Activated CD4-positive, alpha-beta T cell treated with anti-CD3 and anti-CD28 coated beads, Interleukin-2, amount 50 U/mL, for 1 hour (primary cell): ENCODE results near the gene MYG1.
"Not testable (repeated sequence)": the region's sequence is repeated elsewhere in the genome, so short reads cannot be mapped to it uniquely, and the experiment has no call there.

ENCODE experiments used
- DNase-seq: peaks from one replicate; pipeline ENCODE4 v3.0.0-alpha.2; 2020

Gene MYG1

DNA sequence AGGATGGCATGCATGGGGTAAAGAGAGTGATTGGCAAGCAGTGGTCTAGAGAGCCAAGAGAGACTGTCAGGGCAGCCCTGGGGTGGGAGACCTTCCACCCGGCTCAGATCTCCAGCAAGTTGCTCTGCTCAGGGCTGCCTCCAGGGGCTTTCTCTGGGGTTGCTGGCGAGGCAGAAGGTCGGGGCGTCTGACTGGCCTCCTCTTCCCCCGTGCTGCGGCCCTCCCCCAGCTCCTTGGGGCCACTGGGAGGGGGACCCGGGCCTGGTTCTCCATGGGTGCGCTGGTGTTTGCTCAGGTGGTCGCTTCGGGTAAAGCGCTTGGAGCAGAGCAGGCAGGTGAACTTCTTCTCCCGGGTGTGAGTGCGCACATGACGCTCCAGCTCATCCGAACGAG lies 28.5 kb downstream of the MYG1 start:
- DNase-seq: no peak

DNA sequence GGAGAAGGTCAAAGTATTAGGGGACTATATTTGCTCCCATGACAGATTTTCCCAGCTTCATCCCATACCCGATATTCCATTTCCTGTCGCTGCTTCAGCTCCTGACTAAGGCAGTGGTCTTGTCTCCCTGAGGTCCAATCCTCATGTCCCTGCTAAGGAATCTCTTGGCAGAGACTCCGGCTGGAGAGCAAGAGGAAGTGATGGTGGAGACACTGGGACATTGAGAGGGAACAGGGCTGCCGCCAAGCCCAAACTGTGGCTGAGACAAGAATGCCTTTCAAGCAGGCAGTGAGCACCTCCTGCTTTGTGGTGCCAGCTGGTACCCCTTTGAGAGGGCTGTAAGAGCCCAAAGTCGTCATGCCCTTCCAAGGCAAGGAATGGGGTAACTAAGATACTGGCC lies 31.2 kb downstream of the MYG1 start:
- no peak for DNase-seq

DNA sequence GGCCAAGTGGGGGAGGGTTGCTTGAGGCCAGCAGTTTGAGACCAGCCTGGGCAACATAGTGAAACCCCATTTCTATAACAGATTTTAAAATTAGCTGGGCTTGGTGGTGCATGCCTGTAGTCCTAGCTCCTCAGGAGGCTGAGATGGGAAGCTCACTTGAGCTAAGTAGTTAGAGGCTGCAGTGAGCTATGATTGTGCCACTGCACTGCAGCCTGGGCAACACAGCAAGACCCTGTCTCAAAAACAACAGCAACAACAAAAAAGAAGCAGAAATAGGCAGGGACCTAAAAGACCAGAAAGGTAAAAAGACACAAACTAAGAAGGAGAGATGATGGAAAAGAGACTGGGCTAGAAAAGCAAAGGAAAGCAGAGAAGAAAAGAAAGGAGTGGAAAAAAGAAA lies 32.8 kb downstream of the MYG1 start:
- not testable (repeated sequence) for DNase-seq

DNA sequence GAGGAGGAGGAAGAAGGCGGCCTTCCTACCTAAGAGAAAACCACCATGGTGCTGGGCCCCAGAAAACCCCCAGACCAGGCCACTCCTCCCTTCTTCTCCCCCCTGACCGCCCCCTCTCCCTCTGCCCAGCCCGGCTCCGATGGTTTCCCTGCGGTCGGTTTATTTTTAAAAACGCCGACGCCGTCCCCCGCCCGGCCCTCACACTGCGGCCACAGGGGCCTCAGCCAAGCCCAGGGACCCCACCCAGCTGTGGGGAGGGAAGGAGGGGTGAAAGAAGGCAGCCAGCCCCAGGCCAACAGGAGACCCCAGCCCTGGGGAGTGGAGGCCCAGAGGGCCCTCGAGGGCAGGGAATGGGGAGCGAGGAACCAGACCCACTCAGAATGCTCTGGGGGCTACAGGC lies 33.2 kb downstream of the MYG1 start:
- DNase-seq: no peak

DNA sequence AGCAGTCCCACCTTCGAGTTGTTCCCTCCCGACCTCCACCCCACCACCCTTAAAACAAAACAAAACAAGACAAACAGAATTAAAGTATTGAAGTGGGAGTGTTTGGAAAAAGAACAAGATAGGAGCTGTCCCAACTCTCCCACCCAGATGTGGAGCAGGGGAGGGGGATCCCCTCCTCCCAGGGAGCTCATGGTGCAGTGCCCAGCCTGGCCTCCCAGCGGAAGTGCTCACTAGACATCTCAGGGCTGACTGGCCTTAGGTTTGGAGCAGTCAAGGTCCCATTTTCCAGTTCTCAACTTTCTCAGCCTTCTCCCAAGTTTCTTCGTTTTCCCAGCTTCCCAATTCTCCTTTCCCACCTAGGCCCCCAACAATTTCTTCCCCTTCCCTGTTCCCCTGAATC lies 33.8 kb downstream of the MYG1 start:
- DNase-seq: no peak

DNA sequence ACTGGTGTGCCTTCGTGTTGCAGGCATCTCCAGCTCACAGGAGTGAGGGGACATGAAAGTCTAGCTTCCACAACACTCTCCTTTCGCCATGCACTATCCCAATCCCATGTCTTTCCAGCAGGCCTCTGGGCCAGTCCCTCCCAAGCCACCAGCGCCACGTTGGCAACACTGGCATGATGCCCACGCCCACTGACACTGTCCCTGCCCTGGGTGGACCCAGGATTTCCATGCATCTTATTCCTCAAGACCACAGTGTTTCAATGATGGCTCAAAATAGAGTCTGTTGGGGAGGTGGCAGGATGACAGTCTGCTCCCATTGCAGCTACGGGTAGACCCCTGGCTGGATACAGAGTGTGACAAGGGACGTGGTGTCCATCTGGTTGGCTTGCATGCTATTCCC lies 34.4 kb downstream of the MYG1 start:
- no peak for DNase-seq

DNA sequence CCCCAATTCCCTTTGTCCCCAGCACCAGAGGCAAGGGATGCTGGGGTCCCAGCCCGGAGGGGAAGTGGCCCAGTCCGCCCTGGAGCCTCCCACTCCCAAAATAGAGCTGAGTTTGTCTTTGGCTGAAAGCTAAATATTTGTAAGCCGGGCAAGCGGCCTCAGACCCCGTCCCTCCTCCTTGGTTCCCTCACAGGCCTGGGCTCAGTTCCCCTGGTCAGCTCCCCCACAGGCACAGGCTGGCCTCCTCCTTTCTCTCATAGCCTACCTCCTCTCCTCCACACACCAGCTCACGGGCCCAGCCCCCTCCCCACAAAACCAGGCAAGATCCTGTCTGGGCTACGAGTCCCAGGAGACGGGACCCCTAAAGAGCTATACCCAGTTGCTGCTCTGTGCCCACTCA lies 35.3 kb downstream of the MYG1 start:
- DNase-seq: no peak

DNA sequence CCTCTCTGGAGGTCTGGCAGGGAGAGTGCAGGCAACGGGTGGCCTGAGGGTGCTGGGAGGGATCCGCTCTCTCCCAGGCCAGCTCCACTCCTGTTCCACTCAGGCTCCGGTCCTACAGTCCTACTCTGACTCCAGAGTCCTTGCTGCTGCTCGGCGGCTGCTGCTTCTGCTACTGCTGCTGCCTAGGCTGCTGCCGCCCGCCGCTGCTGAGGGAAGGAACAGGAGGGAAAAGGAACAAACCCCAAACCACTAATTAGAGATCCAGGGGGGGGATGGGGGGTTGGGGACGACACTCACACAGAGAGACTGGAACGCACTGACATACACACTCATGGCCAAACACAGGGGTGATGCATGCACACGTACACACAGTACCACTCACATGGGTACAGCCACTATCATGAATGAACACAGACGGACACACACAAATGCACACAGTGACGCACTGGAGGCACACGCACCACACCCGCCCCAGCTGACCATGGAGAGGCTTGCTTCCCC lies 36.7 kb downstream of the MYG1 start, which contains the start of gene SP7:
Gene SP7, minus strand, starts transcription at position 174 of the 501 bp plus-strand sequence. CDS start 708 bp downstream, outside the sequence.
- no peak for DNase-seq

DNA sequence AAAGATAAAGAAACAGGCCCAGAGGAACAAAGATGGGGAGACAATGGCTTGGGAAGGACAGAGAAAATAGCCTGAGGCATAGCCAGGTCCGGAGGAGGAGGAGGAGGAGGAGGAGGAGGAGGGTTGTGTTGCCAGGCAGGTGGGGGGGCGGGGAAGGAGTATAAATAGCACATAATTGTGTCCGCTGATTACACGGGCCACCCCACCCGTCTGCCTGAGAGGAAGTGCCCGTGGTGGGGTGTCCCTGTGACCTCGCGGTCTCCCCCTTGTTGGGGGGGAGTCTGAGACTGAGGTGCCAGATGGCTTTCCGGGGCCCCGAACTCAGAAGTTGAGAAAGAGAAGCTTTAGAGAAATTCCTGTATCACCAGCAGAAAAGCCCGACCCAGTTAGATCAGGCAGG lies 38.5 kb downstream of the MYG1 start:
- DNase-seq: no peak

DNA sequence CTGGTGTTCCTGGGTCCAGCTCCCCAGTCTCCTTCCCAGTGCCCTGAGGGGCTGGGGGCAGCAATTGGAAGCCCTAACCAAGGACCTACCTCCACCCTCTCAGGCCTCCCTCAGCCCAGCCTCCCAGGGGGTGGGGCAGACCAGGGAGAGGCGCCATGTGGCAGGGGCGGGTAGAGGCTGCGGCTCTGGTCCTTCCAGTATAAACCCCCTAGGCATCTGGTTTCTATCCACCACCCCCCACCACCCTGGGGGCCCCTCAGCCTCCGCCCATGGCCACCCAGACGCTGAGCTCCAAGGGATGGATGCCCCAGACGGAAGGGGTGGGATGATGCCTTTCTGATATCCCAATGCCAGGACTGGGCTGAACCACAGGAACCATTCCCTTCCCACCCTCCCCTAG lies 39.4 kb downstream of the MYG1 start:
- no peak for DNase-seq

DNA sequence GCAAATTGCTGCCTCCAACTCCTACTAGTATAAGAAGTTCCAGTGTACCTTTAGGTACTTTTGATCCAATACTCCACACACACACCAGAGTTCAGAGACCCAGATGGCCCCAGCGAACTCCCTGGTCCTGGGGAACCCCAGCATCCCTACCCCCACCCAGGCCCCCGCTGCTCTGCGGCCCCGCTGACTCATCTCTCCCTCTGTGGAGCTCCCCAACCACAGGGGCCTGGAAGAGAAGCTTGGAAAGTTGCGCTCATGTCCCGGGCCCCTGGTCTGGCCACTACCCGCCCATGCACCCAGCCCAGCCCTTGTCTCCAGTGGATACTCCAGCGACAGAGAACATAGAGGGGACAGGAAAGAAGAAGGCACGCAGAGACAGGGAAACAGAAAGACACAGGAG lies 40.9 kb downstream of the MYG1 start:
- DNase-seq: no peak

DNA sequence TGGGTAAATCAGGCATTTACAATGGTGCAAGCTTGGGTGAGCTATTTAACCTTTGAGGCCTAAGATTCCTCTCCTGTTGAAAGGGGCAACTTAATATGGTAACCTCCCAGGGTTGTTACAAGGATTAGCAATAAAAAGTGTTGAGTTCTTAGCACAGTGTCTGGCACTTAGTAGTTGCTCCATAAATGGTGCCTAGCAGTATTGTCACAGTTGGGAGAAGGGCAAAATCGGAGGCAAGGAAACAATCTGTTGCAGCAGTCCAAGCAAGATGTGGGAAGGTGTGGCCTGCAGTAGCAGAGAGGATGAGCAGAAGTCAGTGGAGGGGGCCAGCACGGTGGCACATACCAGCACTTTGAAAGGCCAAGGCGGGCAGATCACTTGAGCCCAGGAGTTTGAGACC lies 44.0 kb downstream of the MYG1 start:
- DNase-seq: no peak

DNA sequence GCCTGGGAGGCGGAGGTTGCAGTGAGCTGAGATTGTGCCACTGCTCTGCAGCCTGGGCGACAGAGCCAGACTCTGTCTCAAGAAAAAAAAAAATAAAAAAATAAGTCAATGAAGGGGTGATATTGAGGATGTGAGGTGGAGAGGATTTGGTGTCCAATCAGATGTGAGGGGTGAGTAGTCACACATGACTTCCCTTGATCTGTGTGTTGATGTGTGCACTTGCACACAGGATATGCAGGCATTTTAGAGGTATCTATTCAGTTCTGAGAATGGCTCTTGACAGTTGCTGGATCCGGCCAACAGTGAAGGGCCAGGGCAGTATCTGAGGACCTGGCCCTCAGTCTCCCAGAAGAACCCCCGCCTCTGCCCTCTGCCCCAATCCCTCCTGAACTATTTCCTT lies 44.5 kb downstream of the MYG1 start:
- no peak for DNase-seq

DNA sequence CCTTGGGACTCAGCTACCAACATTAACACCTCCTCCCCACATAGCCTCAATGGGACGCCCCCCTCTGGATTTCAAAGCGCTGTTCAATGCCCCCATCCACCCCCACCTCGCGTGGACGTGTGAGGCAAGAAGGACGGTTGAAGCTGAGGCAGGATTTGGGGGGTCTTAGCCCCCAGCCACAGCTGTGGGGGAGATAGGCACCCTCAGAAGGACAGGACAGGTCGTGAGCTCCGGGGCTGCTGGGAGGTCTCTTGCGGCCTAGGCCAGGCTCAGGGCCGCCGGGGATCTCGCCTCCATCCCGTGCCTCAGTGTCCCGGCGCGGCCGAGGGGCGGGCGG lies 45.0 kb downstream of the MYG1 start:
- no peak for DNase-seq

DNA sequence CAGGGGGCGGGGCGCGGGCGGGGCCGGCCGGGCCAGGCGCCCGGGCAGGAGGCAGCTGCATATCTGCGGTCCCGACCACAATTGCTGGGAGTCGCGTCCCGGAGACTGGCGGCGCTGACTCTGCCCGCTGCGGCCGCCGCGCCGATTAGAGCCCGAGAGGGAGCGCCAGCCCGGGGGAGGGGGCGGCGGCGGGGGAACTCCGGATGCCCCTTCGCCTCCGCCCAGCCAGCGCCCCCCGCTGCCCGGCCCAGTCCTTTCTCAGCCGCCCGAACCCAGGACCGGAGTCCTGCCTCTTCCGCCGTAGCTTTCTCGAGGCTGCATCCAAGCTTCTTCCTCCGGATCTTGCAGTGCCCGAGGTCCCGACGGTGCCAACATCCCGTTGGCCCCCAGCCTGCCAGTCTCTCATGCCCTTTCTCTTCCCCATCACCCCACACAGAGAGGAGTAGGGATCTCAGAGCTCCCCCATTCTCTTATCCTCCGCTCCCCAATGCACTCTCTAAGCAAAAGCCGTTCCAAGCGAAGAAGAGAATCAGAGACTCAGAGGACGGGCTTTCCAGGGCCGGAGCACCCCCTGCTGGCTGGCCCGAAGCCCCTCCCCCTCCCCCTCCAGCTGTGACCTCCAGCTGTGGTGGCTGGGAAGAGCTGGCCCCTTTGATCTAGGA lies 45.5 kb downstream of the MYG1 start:
- DNase-seq: peak; percentile 63

DNA sequence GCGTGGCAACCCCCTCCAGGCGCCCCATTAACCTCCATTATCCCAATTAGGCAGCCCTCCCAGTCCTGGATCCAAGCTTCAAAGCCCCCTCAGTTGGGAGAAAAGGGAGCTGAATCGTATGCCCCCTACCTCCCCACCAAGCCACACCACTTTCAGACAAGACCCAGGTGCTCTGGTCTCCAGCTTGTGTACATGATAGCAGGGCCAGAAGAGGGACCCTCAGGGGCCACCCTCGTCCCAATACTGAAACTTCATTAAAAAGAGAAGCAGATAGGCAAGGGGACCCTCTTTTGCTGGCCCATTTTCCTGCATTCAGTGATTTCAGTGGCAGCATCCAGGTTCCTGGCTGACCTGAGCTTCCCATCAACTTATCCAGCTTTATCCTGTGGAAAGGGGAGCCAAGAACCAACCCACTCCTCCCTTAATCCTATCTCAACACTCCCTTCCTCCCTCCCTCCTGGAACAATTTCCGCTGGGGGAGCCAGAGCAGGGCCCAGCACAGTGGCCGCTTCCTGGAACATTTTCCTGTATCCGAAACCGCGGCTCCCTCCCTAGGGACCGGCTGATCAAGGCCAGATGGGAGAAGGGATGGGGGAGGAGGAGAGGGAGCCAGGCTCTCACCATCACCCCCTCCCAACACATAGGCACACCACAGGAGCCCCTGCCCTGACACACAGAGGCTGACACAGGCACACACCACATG lies 46.1 kb downstream of the MYG1 start:
- no peak for DNase-seq

DNA sequence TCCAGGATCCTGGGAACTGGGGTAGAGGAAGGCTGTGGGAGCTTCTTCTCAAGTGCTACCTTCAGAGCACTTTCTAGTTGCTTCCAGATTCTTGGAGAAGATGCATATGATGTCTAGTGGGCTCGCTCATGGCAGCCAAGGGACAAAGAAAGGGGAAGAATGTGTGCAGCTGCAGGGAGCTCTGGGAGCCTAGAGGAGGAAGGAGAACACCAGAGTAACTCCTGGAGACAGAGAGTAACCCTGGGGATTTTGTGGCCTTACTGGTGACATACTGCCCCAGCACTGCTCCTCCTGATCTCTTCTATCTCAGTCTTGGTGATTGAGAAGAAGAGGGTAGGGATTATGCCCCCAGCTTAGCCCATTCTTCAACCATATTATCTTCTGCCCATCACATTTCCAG lies 47.0 kb downstream of the MYG1 start:
- no peak for DNase-seq

DNA sequence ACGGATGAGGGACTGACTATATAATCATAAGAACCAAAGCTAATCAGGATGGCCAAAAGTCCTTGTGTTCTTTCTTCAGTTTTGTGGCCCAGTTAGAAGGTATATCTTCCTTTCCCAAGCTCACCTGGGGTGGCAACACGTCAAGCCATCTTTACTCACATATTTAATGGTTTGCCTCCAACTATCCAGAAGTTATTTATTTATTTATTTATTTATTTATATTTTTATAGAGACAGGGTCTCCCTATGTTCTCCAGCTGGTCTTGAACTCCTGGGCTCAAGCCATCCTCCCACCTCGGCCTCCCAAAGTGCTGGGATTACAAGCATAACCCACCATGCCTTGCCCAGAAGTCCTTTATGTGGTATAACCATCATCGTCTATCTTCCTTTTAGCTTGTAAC lies 48.4 kb downstream of the MYG1 start:
- no peak for DNase-seq

DNA sequence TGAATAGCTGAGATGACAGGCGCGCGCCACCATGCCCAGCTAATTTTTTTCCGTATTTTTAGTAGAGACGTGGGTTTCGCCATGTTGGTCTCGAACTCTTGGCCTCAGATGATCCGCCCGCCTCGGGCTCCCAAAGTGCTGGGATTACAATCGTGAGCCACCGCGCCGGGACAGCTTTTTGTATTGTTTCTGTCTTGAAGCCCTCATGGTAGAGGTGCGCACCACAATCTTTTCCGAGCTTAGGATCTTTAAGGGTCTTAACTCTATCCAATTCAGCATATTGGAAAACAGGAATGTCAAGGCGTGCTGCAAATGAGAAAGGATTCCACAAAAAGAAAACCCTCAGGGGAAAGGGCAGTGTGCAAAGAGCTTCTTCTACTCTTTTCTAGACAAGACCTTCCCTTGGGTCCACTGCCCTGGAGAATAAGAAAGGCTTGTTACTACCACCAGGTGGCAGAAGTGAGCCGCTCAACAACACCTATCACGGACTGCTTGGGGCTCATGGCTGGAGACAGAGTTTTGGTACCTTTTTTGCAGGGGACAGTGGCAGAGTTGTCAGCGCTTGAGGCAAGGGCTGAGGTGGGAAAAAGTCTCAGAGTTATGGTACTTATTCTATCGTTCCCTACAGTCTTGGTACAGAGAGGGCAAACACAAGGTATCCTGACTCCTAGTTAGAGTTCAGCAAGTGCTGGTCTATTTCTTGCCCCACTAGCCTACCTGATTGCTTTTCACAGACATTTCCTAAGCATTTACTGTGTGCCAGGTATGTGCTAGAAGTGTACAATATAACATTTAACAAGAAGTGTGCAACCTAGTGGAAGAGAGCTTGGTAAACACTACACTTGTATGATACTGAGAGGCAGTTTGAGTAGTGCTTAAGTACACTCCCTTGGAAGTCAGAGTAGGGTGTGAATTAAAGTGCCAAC lies 53.1 kb downstream of the MYG1 start:
- peak; percentile 80 for DNase-seq

DNA sequence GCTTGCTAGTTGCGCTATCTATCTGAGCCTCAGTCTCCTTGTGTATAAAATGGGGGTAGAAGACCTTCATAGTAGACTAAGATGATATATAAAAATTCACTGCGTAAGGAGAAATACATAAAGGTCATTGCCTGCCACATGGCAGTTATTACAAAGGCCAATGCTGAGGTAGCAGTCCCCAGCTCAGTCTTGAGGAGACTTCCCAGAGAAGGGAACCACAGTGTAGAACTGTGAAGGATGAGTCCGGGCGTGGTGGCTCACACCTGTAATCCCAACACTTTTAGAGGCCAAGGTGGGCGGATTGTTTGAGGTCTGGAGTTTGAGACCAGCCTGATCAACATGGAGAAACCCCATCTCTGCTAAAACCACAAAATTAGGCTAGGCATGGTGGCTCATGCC lies 53.8 kb downstream of the MYG1 start:
- DNase-seq: no peak

DNA sequence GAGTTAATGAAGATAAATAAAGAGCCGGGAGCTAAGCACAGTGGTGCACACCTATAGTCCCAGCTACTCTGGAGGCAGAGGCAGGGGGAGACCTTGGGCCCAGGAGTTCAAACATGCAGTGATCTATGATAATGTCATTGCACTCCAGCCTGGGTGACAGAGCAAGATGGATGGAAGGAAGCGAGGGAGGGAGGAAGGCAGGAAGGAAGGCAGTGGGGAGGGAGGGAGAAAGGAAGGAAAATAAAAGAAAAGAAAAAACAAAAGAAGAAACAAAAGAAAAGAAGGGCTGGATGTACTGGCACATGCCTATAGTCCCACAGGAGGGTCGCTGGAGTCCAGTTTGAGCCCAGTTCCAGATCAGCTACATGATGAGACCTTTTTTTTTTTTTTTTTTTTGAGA lies 55.6 kb downstream of the MYG1 start:
- no peak for DNase-seq
